Measurements from ENCODE around the gene PNMA1. TPM values are rescaled to one million over a fixed set of nuclear protein-coding genes. Genes with fewer than 3 reads are reported as not detected.

Gene PNMA1
- total and polyA plus RNA-seq, 2 of the 13 experiments (the other 11 are each of a cell fraction or from before 2014, with no cell fraction given), result 7.0 to 8.3 TPM

GRCh38 chr14:73753124-73753886, 39.1 kb upstream of the PNMA1 start (continued):
- TF ChIP-seq ZMAT3 (CRISPR knock-in tag; conservative IDR thresholded peaks at IDR 0.05) (0 out of 2 replicates have a peak, but pooled peaks have one; percentile 30), E2F1 (CRISPR knock-in tag; IDR thresholded peaks at IDR 0.05) (peak; percentile 31; the same call in 1 of the 2 replicates), ESRRA (CRISPR knock-in tag; IDR thresholded peaks at IDR 0.05; ENCODE audit: low read depth) (0 out of 2 replicates have a peak, but pooled peaks have one; percentile 22), NCOR1 (IDR thresholded peaks at IDR 0.05; ENCODE audit: borderline replicate concordance, low read length) (peak; percentile 29; the same call in 1 of the 2 replicates), HNF1B (CRISPR knock-in tag; IDR thresholded peaks at IDR 0.05) (peak; percentile 65; the same call in 1 of the 2 replicates), ATF3 (CRISPR knock-in tag; IDR thresholded peaks at IDR 0.05) (0 out of 2 replicates have a peak, but pooled peaks have one; percentile 42), SPEN (CRISPR knock-in tag; IDR thresholded peaks at IDR 0.05; ENCODE audit: low read depth) (peak; percentile 61), MEIS2 (CRISPR knock-in tag; IDR thresholded peaks at IDR 0.05) (0 out of 2 replicates have a peak, but pooled peaks have one; percentile 22), PHF5A (CRISPR knock-in tag; IDR thresholded peaks at IDR 0.05; ENCODE audit: low read depth, unreplicated experiment) (peak; percentile 10), HIC2 (CRISPR knock-in tag; IDR thresholded peaks at IDR 0.05; ENCODE audit: low read depth) (peak; percentile 92), MATR3 (CRISPR knock-in tag; IDR thresholded peaks at IDR 0.05) (no peak), ATF5 (CRISPR knock-in tag; IDR thresholded peaks at IDR 0.05; ENCODE audit: low read depth) (no peak), ZNF430 (CRISPR knock-in tag; IDR thresholded peaks at IDR 0.05) (peak; percentile 39; the same call in 1 of the 2 replicates), PHF21A (CRISPR knock-in tag; IDR thresholded peaks at IDR 0.05) (peak; percentile 92), TBX2 (CRISPR knock-in tag; IDR thresholded peaks at IDR 0.05; ENCODE audit: borderline replicate concordance) (peak; percentile 87), REST (IDR thresholded peaks at IDR 0.05; ENCODE audit: borderline replicate concordance in 1 of 2, low read depth in 1 of 2, low read length in 2 of 2) (no peak), MBD4 (IDR thresholded peaks at IDR 0.05; ENCODE audit: borderline replicate concordance, low read length) (no peak), STAG1 (CRISPR knock-in tag; IDR thresholded peaks at IDR 0.05) (0 out of 2 replicates have a peak, but pooled peaks have one; percentile 11), ZFX (CRISPR knock-in tag; IDR thresholded peaks at IDR 0.05; ENCODE audit: low read depth) (peak; percentile 92)

All from HepG2 (cell line).